Measurements from ENCODE around the gene FSTL3.
A peak's percentile ranks its signal among the peaks of the same experiment; 100 is the strongest.

The FSTL3 gene

GRCh38 chr19:645912-646778, 30.0 kb upstream of the FSTL3 start:
- no peak for DNase-seq

DNA sequence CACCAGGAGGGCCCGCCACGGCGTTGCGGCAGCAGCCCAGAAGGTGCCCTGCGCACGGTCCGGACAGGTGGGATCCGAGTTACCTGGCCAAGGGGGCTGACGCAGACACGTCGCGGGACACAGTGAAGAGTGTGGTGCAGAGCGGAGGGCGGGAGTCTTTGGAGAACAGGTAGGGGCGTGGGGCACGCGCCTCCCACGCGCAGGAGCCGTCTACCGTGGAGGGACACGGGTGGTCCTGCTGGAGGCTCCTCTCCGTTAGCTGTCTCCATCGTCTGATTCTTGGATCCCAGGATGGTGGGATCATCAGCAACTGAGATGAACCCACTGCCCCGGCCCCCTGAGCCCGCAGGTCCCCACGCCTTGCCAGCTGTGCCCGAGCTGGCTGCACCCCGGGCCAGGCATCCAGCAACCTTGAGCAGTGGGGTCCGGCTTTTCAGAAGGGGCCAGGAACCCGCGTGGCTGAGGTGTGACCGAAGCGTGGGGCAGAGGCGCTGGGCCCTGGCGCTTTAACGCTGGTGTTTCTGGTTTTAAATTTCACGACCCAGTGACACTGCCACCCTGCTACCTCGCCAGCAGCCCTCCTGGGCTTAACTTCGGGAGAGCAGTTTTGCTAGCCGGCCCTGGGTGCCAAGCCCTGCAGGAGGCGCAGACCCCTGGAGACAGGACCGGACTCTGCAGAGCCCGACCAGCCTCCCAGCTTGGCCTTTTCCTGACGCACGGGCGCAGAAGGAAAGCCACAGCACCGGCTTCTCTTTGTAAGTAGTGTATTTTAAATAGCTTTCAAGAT, 29.2 kb upstream of the FSTL3 start:
- DNase-seq: no peak

DNA sequence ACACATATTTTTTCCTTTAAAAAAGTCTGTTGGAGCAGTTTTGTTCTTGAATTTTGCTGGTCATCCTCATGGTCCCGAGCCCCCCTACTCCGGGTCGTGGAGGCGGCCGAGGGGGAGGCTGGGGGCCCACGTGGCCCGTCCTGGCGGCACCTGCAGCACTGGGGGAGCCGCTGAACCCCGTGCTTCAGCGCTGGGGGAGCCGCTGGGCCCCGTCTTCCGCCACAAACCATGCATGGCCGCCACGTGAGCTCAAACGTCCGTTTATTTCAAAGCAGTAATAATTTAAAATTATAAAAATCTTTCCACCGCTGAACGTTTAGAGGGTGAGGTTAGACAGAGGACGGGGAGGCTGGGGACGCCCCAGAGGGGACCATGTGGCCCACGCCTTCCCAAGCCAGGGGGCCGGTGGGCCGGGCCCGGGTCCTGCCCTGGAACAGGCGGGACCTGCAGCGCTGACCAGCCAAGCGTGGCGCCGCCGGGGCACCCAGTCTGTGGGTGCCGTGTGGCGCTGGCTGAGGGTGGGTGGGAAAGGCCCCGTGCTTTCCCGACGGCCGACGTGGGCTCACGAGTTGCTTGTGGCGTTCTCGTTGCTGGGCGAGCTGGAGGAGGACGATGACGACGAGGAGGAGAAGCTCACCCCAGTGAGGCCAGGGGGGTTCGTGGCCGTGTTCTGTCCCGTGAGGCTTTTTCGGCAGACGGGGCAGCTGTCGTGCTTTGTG, 28.5 kb upstream of the FSTL3 start:
- no peak for DNase-seq

GRCh38 chr19:648305-648704, 27.9 kb upstream of the FSTL3 start:
- no peak for DNase-seq

DNA sequence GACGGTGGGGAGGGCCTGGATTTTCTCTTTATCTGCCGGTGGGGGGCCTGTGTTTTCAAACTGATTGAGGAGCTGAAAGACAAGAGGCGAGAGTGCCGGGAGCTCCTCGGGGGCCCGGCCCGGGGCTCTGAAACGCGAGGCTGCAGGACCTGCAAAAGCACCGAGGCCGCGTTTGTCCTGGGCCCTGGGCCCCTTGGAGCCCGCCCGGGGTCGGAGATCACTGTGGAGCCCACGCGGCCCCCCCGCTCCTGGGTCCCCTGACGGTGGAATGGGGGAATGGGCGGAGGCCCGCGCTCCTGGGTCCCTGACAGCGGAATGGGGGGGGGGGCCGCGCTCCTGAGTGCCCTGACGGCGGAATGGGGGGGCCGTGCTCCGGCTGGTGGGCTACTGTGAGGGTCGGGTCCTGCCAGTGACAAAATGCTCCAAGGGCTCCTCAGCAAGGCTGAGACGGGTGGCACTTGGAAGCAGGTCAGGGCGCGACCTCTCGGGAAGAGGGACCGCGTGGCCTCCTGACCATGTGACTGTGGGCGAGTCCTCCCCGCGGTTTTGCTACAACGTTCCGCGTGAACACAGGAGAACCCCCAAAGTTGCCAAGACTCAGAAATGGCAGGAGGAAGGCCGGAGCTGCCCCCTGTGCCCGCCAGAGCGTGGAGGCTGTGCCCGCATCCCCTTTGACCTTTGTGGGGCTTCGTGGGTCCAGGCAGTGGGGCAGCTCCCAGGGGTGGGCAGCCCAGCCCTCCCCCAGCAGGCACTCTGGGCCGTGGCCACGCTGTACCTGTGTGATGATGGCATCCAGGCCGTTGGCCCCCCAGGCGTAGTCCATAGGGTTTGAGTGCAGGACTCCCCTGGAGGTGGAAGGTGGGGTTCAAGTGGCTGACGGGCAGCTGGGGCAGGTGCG, 27.0 kb upstream of the FSTL3 start:
- no peak for DNase-seq

DNA sequence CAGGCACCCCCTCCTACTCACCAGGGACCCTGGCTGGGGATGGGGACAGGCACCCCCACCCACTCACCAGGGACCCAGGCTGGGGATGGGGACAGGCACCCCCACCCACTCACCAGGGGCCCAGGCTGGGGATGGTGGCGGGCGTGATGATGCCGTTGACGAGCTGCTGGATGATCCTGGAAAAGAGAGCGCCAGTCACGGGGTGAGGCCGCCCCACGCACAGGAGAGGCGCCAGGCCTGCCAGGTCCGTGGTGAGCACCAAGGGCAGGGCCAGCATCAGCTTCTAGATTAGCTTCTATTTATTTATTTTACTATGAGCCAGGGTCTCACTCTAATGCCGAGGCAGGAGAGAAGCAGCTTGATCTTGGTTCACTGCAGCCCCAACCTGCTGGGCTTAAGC, 26.1 kb upstream of the FSTL3 start:
- DNase-seq: no peak

DNA sequence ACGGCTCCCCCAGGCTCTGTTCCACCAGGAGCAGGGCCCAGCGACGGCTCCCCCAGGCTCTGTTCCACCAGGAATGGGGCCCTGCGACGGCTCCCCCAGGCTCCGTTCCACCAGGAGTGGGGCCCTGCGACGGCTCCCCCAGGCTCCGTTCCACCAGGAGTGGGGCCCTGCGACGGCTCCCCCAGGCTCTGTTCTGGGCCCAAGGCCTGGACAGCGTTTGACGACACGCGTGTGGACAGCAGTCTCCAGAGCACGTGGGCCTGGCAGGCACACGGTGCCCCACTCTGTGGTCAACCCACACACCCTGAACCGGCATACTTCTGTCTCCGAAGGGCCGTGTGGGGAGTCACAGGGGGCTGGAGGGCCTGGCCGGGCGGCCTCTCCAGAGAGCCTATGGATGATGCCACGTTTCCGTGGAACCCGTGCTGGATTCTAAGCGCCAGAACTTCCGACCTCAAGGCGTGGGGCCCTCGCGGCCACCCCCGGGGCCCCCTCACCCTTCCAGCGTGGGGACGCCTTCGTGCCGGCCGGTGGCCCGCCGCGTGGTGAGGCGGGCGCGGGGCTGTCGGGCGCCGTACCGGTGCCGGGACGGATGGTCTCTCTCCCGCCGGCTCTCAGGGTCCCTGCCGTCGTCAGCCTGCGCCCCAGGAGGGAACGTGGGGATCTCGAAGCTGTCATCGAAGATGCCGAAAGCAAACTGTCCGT, 24.9 kb upstream of the FSTL3 start:
- no peak for DNase-seq

- DNase-seq: no peak
Observed at GRCh38 chr19:651991-652390, 24.2 kb upstream of the FSTL3 start.

DNA sequence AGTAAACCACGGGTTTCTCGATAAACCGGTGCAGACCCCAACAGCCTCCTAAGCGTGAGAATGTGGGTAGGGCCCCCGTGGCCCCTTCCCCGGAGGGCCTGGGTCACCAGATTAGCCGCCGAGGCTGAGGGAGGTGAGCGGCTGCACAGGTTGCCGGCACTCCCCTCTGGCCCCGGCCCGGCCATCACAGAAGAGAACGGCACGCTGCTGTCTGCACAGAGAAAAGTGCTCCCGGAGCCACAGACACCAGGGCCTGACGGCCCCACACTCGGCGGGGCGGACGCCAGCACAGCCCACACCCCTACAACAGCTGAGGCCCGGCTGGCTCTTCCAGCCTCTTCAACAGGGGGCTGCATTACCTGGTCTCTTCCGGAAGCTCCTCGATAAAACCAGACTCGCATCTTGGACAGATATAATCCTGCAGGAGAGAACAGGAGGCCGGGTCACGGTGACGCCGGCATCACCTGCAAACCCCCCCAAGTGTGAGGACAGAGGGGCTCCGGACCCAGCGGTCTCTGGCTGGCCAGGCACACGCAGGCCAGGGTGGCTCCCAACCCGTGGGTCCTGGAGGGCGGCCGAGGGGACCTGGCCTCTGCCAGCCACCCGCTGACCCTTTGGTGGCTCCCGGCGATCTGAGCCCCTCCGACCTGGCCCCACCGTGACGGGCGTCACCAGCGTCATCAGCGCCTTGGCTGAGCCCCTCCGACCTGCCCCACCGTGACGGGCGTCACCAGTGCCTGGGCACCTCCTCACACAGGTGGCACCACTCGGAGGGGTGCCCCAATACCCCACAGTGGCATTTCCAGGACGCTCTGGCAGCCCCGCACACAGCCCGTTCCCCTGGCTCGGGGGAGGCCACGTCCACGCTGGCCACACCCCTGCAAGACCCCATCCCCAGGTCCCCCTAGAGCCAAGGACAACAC, 23.5 kb upstream of the FSTL3 start:
- DNase-seq: no peak

GRCh38 chr19:653425-653824, 22.8 kb upstream of the FSTL3 start:
- no peak for DNase-seq

DNA sequence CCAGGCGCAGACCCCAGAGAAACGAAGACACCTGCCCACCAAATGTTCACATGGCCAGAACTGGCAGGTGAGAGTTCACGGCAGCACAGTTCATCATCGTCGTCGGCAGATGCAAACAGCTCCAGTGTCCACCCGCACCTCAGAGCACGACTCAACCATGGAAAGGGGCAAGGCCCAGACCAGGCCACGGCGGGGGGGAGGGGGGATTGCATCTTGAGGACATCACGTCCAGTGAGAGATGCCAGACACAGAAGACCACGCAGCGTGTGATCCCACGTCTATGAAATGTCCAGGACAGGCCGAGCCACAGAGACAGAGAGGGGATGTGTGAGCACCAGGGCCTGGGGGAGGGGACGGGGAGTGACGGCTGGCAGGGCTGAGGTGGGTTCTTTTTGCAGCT, 20.5 kb upstream of the FSTL3 start:
- DNase-seq: no peak

DNA sequence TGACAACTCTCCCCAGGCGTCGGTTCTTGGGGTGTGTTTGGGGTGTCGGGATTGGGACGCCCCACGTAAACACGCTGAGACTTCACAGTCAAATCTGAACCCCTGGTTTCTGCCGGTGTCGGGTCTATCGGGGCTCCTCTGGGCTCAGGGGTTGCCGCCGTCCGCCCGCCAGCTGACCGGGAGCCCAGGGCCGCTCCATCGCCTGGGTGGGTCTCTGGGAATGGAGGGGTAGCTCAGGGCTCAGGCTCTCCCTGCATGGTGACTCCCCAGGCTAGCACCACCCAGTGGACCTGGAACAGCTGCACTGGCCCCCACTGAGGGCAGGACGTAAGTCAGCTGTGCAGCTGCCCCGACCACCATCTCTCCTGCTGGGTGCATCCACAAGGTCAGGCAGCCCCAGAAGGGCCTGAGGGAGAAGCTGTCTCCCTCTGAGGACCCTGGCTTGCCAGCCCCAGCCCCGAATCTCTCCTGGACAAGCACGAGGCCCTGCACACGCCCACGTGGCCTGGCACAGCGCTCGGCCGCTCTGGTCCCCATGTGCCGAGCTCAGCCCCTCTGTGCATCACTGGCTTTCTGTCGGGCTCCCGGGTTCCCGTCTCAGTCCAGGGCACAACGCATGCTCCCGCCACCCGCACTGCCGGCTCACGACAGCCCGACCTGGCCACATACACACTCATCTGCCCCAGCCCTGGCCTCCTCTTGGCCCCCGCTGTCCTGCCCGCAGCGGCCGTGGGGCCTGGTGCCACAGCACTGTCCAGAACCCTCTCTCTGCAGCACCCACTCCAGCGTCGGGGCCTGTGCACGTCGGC, 19.2 kb upstream of the FSTL3 start:
- no peak for DNase-seq

DNA sequence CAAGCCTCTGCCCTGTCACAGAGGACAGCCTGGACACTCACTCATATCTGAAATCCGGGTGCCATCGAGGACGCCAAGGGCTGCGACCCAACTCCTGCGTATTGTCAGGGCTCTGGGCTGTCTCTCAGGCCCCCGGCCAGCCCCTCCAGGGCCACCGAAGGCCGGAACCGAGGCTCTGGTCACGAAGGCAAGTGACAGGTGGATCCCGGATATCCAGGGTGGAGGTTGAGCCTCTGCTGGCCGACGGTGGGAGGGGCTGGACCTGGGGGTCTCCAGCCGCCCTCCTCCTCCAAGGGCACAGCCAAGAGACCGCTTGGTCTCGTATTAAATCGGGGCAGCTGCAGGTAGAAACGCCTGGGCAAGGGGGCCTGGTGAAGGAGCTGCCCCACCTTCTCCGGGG, 18.6 kb upstream of the FSTL3 start:
- no peak for DNase-seq

- no peak for DNase-seq
Observed at GRCh38 chr19:658059-658839, 17.9 kb upstream of the FSTL3 start.

GRCh38 chr19:658916-659839, 17.0 kb upstream of the FSTL3 start:
- peak; percentile 30 to 45 for DNase-seq

GRCh38 chr19:660793-661426, 15.3 kb upstream of the FSTL3 start:
- no peak for DNase-seq

Measured in activated CD4-positive, alpha-beta T cell treated with anti-CD3 and anti-CD28 coated beads, Interleukin-2, amount 50 U/mL, for 48 hours (primary cell).